Caco-2 (cell line): ENCODE results near the gene ITGB2. TPM values are rescaled to one million over a fixed set of nuclear protein-coding genes. Genes with fewer than 3 reads are reported as not detected.

Source experiments
- BruUV-seq: library from RNA; stranded (reverse); fragments of 400-500 nt; replicated peaks from 2 replicates; lab custom pipeline; 2021; lab: Mats Ljungman, UMichigan
- CTCF ChIA-PET: fragments of 300-600 bp; sonication (Branson Sonifier 250); formaldehyde crosslinking; loops from one replicate; lab custom pipeline; 2022; ENCODE audit warnings: antibody characterized with exemption; lab: Charles Lee
- POLR2A ChIA-PET: fragments of 300-600 bp; sonication (Branson Sonifier 250); formaldehyde crosslinking; loops from one replicate; lab custom pipeline; 2022; ENCODE audit warnings: antibody characterized with exemption; lab: Charles Lee
- DNase-seq, 2 experiments: peaks; one replicate each; pipeline versions ENCODE4 v3.0.0 to v3.0.0-alpha.2; 2020 to 2022
- H3K27me3 ChIP-seq: replicated peaks from 2 replicates; pipeline ENCODE4 v1.6.0; 2011; ENCODE audit warnings: low read length; ENCODE audit not compliant: control insufficient read depth, insufficient read depth
- H3K36me3 ChIP-seq: 2 replicates; pipeline ENCODE4 v1.5.1; 2011; ENCODE audit warnings: low read length; ENCODE audit not compliant: control insufficient read depth, insufficient read depth
- H3K4me1 ChIP-seq: fragments of 250-450 bp; sonication (Bioruptor Pico); 2 replicates; pipeline ENCODE4 v1.5.1; 2020; ENCODE audit warnings: mild to moderate bottlenecking
- H3K4me3 ChIP-seq: 2 replicates; pipeline ENCODE4 v1.5.1; 2011; ENCODE audit warnings: low read depth, mild to moderate bottlenecking, control low read depth, low read length
- H3K9me3 ChIP-seq: fragments of 250-450 bp; sonication (Bioruptor Pico); 2 replicates; pipeline ENCODE4 v1.5.1; 2020; ENCODE audit warnings: mild to moderate bottlenecking, moderate library complexity
- H3K27ac Mint-ChIP-seq: one replicate; pipeline ENCODE4 v1.8.0; 2022; ENCODE audit warnings: mixed read lengths; ENCODE audit not compliant: unreplicated experiment
- H3K27me3 Mint-ChIP-seq: one replicate; pipeline ENCODE4 v1.8.0; 2022; ENCODE audit warnings: mixed read lengths; ENCODE audit not compliant: insufficient read depth, unreplicated experiment
- H3K36me3 Mint-ChIP-seq: one replicate; pipeline ENCODE4 v1.8.0; 2022; ENCODE audit warnings: mild to moderate bottlenecking, mixed read lengths; ENCODE audit not compliant: insufficient read depth, unreplicated experiment
- H3K4me1 Mint-ChIP-seq: one replicate; pipeline ENCODE4 v1.8.0; 2022; ENCODE audit warnings: low read depth, mixed read lengths; ENCODE audit not compliant: unreplicated experiment
- H3K4me3 Mint-ChIP-seq: one replicate; pipeline ENCODE4 v1.8.0; 2022; ENCODE audit warnings: mild to moderate bottlenecking, moderate library complexity, mixed read lengths; ENCODE audit not compliant: unreplicated experiment
- H3K9me3 Mint-ChIP-seq: one replicate; pipeline ENCODE4 v1.8.0; 2022; ENCODE audit warnings: mixed read lengths; ENCODE audit not compliant: unreplicated experiment
- intact Hi-C: fragments of 100-400 bp; cut with micrococcal nuclease; formaldehyde crosslinking; loops from one replicate; pipeline ENCODE4 v1.10.0; 2022; ENCODE audit not compliant: unreplicated experiment
- total RNA-seq: library from RNA; stranded (reverse); gene quantifications from 2 replicates; pipeline ENCODE4 v1.2.3, GENCODE V29; 2022
- TF ChIP-seq, protein P1 (sequence below), 2 experiments: fragments of 200-600 bp in 1 of 2; IDR thresholded peaks; 1 replicate in 1 of 2; 2 replicates in 1 of 2; pipeline versions ENCODE4 v1.5.1 to v1.8.0; 2011 to 2022; ENCODE audit warnings: antibody characterized with exemption in 1 of 2, control low read depth in 1 of 2, inconsistent platforms in 1 of 2, low read depth in 1 of 2, low read length in 1 of 2, mild to moderate bottlenecking in 1 of 2, moderate library complexity in 1 of 2; ENCODE audit not compliant: insufficient read depth in 1 of 2, severe bottlenecking in 1 of 2, unreplicated experiment in 1 of 2

Gene ITGB2
- total RNA-seq, 1 experiment from 2014 or later: 0.48 TPM

DNA sequence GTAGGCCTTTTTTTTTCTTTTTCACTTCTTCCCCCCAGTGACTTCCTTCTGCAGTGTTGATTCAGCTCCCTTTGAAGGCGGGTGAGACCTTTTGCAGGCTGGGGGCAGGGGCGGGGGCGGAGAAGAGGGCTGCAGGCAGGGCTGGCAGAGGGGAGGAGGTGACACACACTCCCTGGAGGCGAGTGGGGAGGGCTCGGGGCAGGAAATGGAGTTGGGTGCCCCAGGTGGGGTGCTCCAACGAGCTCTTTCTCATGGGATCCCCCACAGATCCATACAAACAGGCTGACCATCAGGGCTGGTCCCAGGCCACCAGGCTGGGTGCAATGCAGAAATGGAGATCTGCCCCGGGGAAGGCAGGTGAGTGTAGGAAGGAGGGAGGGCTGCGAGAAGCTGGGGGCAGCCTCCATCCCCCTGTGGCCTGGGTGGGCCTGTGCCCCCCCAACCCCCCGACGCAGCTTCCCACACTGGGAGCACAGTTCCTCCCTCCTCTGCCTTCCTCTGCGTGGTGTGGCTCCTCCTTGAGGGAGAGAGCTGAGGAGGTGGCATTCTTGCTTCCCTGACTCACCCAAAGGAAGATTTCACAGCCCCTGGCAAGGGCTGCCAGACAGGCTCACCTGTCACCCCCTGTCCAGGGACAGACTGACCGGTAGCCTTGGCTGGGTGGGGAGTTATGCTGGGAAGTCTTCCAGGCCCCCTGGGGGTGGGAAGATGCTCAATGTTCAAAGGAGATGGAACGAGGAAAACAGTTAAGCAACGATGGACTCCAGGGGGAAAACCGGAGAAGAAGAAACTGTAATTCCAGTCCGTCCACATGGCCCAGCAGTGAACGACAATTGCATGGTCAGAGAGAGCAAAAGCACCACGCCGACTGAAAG, 7.1 kb upstream of the ITGB2 start:
- POLR2A ChIA-PET: no interaction called here
- BruUV-seq: no TSS peak
- peak overlapping the region; percentile 33 for H3K27ac Mint-ChIP-seq
- H3K4me3 Mint-ChIP-seq: peak overlapping the region; percentile 22
- H3K27me3 ChIP-seq: no peaks in the 10 kb centered on the region
- no peaks in the 10 kb centered on the region for H3K36me3 Mint-ChIP-seq
- intact Hi-C loops: no loop called here
- H3K4me3 ChIP-seq: no peak overlapping the region
- peaks cover 15% of the 10 kb centered on the region for H3K4me1 Mint-ChIP-seq
- TF ChIP-seq, protein P1, sequence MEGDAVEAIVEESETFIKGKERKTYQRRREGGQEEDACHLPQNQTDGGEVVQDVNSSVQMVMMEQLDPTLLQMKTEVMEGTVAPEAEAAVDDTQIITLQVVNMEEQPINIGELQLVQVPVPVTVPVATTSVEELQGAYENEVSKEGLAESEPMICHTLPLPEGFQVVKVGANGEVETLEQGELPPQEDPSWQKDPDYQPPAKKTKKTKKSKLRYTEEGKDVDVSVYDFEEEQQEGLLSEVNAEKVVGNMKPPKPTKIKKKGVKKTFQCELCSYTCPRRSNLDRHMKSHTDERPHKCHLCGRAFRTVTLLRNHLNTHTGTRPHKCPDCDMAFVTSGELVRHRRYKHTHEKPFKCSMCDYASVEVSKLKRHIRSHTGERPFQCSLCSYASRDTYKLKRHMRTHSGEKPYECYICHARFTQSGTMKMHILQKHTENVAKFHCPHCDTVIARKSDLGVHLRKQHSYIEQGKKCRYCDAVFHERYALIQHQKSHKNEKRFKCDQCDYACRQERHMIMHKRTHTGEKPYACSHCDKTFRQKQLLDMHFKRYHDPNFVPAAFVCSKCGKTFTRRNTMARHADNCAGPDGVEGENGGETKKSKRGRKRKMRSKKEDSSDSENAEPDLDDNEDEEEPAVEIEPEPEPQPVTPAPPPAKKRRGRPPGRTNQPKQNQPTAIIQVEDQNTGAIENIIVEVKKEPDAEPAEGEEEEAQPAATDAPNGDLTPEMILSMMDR (IDR thresholded peaks at IDR 0.05; ENCODE audit: insufficient read depth in 1 of 2, low read depth in 1 of 2, low read length in 1 of 2, severe bottlenecking in 1 of 2, unreplicated experiment in 1 of 2): peak in 1 of 2 experiments; percentile 7
- CTCF ChIA-PET: interaction anchor here (0.7 to 1.4 kb wide), 5 partner anchors 20 to 201 kb away, joined by 3 to 5 read pairs (median 4); partner anchors contain the start of gene PTTG1IP
- H3K9me3 ChIP-seq: no peaks in the 10 kb centered on the region
- H3K27me3 Mint-ChIP-seq: peaks cover 5% of the 10 kb centered on the region
- no peaks in the 10 kb centered on the region for H3K36me3 ChIP-seq
- no peaks in the 10 kb centered on the region for H3K9me3 Mint-ChIP-seq
- H3K4me1 ChIP-seq: peaks cover 18% of the 10 kb centered on the region
- peak in 1 of 2 experiments; percentile 25 for DNase-seq

- H3K36me3 ChIP-seq: no peaks in the 10 kb centered on the region
- H3K27me3 ChIP-seq: no peaks in the 10 kb centered on the region
- peaks cover 16% of the 10 kb centered on the region for H3K4me1 ChIP-seq
- Mint-ChIP-seq H3K27ac (no peak overlapping the region), H3K27me3 (peaks cover 5% of the 10 kb centered on the region), H3K36me3 (no peaks in the 10 kb centered on the region), H3K4me3 (peak overlapping the region; percentile 22), H3K9me3 (no peaks in the 10 kb centered on the region), H3K4me1 (peaks cover 15% of the 10 kb centered on the region)
- no peak for DNase-seq
- TF ChIP-seq, protein P1 (IDR thresholded peaks at IDR 0.05; ENCODE audit: insufficient read depth in 1 of 2, low read depth in 1 of 2, low read length in 1 of 2, severe bottlenecking in 1 of 2, unreplicated experiment in 1 of 2): no peak
- intact Hi-C loops: no loop called here
- no peaks in the 10 kb centered on the region for H3K9me3 ChIP-seq
- CTCF ChIA-PET: interaction anchor here (0.7 to 1.4 kb wide), 4 partner anchors 20 to 202 kb away, joined by 3 to 5 read pairs (median 4); partner anchors contain the start of gene PTTG1IP
- H3K4me3 ChIP-seq: no peak overlapping the region
- POLR2A ChIA-PET: no interaction called here
- BruUV-seq: no TSS peak
Observed at GRCh38 chr21:44927259-44927586, 6.5 kb upstream of the ITGB2 start.

GRCh38 chr21:44926331-44927101, 5.8 kb upstream of the ITGB2 start:
- CTCF ChIA-PET: interaction anchor here (0.9 to 1.4 kb wide), 3 partner anchors 19 to 133 kb away, joined by 3 to 5 read pairs (median 3); partner anchors contain the start of gene PTTG1IP
- H3K27me3 Mint-ChIP-seq: peaks cover 7% of the 10 kb centered on the region
- intact Hi-C loops: no loop called here
- peaks cover 15% of the 10 kb centered on the region for H3K4me1 Mint-ChIP-seq
- H3K9me3 ChIP-seq: no peaks in the 10 kb centered on the region
- no peaks in the 10 kb centered on the region for H3K27me3 ChIP-seq
- no peak overlapping the region for H3K4me3 Mint-ChIP-seq
- no peaks in the 10 kb centered on the region for H3K9me3 Mint-ChIP-seq
- peaks cover 13% of the 10 kb centered on the region for H3K4me1 ChIP-seq
- POLR2A ChIA-PET: no interaction called here
- TF ChIP-seq, protein P1 (IDR thresholded peaks at IDR 0.05; ENCODE audit: insufficient read depth in 1 of 2, low read depth in 1 of 2, low read length in 1 of 2, severe bottlenecking in 1 of 2, unreplicated experiment in 1 of 2): no peak
- H3K36me3 ChIP-seq: no peaks in the 10 kb centered on the region
- no peak overlapping the region for H3K27ac Mint-ChIP-seq
- no peak overlapping the region for H3K4me3 ChIP-seq
- DNase-seq: no peak
- BruUV-seq: no TSS peak
- no peaks in the 10 kb centered on the region for H3K36me3 Mint-ChIP-seq
